Neural crest cell (in vitro differentiated cells): ENCODE measurements around the gene FOXP4. TPM values are rescaled to one million over a fixed set of nuclear protein-coding genes. Genes with fewer than 3 reads are reported as not detected.

Experiments used
- DNase-seq: peaks from one replicate; pipeline ENCODE4 v3.0.0; 2021; ENCODE audit warnings: low read depth, mixed read lengths, low spot score
- H3K27ac Mint-ChIP-seq: one replicate; pipeline ENCODE4 v1.8.0; 2021; ENCODE audit warnings: mild to moderate bottlenecking, mixed read lengths; ENCODE audit not compliant: unreplicated experiment
- H3K27me3 Mint-ChIP-seq: 2 replicates; pipeline ENCODE4 v1.8.0; 2021; ENCODE audit warnings: low read depth, mild to moderate bottlenecking, mixed read lengths
- H3K36me3 Mint-ChIP-seq: 2 replicates; pipeline ENCODE4 v1.8.0; 2021; ENCODE audit warnings: low read depth, mild to moderate bottlenecking, mixed read lengths
- H3K4me1 Mint-ChIP-seq: 2 replicates; pipeline ENCODE4 v1.8.0; 2021; ENCODE audit warnings: mixed read lengths
- H3K4me3 Mint-ChIP-seq: one replicate; pipeline ENCODE4 v1.8.0; 2021; ENCODE audit warnings: mild to moderate bottlenecking, mixed read lengths
- H3K9me3 Mint-ChIP-seq: 2 replicates; pipeline ENCODE4 v1.8.0; 2021; ENCODE audit warnings: mixed read lengths
- total RNA-seq: library from RNA; stranded (reverse); gene quantifications from 2 replicates; pipeline ENCODE4 v1.2.1, GENCODE V29; 2021
- TF ChIP-seq, protein P1 (sequence below): fragments of 200-600 bp; sonication (generic); conservative IDR thresholded peaks from 2 replicates; pipeline ENCODE4 v1.5.0; 2021; ENCODE audit warnings: antibody characterized with exemption, mild to moderate bottlenecking

The FOXP4 gene
- total RNA-seq, 1 donor from 2014 or later = 57.9 TPM

DNA sequence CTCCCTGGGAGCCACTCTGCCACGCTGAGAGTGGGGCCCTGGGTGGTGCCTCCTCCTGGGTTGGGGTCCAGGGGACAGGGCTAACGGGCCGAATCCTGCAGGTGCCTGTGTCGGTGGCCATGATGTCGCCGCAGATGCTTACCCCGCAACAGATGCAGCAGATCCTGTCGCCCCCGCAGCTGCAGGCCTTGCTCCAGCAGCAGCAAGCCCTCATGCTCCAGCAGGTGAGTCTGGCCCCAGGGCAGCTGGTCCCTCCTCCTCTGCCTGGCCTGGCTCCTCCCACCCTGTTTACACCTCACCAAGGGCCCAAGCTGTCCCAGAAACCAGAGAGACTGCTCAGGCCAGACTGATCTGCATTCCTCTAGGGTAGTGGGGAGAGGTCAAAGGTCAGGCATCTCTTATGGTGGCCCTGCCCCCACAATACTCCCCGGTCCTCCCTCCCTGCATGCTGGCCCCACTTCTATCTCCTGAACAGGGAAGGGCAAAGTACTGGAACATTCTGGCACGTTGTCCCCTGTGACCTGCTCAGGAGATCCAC, 38.6 kb downstream of the FOXP4 start:
- no peak overlapping the region for H3K27ac Mint-ChIP-seq
- DNase-seq = no peak
- H3K4me1 Mint-ChIP-seq = peaks cover 49% of the 10 kb centered on the region
- H3K9me3 Mint-ChIP-seq = no peaks in the 10 kb centered on the region
- TF ChIP-seq, protein P1, sequence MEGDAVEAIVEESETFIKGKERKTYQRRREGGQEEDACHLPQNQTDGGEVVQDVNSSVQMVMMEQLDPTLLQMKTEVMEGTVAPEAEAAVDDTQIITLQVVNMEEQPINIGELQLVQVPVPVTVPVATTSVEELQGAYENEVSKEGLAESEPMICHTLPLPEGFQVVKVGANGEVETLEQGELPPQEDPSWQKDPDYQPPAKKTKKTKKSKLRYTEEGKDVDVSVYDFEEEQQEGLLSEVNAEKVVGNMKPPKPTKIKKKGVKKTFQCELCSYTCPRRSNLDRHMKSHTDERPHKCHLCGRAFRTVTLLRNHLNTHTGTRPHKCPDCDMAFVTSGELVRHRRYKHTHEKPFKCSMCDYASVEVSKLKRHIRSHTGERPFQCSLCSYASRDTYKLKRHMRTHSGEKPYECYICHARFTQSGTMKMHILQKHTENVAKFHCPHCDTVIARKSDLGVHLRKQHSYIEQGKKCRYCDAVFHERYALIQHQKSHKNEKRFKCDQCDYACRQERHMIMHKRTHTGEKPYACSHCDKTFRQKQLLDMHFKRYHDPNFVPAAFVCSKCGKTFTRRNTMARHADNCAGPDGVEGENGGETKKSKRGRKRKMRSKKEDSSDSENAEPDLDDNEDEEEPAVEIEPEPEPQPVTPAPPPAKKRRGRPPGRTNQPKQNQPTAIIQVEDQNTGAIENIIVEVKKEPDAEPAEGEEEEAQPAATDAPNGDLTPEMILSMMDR = no peak
- H3K27me3 Mint-ChIP-seq = no peaks in the 10 kb centered on the region
- no peaks in the 10 kb centered on the region for H3K36me3 Mint-ChIP-seq
- no peak overlapping the region for H3K4me3 Mint-ChIP-seq

DNA sequence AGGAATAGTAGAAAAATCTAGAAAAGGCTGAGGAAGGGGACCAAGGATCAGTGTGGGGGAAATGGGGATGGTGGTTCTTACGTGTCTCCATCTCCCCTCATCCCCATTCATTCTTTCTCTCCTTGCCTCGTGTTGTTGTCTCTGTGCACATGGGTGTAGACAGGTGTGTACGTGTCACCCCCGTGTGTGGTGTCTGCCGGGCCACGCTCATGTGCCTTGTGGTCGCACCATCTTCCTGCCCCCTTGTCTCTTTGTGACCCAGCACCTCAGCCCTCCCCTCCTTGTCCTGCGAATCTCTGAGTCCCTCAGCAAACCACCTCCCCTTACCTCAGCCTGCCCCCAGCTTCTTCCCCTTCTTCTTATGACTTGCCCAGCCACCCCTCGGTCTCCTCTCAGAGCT, 39.4 kb downstream of the FOXP4 start:
- Mint-ChIP-seq H3K9me3 (no peaks in the 10 kb centered on the region), H3K4me1 (peaks cover 44% of the 10 kb centered on the region)

DNA sequence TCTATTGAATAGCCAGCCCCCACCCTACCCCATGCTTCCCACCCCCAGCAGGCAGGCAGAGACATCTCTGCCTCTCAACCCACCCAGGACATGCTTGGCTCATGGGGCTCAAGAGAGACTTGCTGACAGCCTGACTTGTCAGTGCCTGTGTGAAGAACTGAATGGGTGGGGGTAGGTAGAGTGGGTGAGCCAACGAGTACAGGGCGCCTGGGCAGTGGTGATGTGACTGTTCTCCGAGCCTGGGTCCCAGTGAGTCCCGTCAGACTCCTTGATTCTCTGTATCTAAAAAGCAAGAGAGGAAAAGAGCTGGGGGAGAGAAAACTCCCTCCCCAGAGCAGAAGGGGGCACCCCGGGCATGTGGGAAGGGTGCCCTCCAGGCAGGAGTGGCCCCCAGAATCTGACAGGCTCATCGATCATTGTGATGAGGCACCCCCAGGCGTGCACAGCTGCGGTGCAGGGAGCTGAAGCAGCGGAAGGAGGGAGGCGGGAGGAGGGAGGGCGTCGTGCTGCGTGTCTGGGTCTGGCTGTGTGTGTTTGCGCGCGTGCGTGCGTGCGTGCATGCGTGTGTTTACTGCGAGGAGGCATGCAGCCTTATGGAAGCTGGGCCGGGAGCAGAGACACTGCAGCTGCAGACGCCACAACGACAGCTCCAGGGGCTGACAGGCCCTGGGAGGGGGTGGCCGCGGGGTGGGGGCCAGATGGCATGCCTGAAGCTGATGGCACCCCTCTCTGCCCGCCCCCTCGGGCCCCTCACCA, 40.2 kb downstream of the FOXP4 start:
- H3K4me3 Mint-ChIP-seq = no peak overlapping the region
- peaks cover 38% of the 10 kb centered on the region for H3K4me1 Mint-ChIP-seq
- peaks cover 5% of the 10 kb centered on the region for H3K36me3 Mint-ChIP-seq
- no peak for DNase-seq
- H3K9me3 Mint-ChIP-seq = no peaks in the 10 kb centered on the region
- TF ChIP-seq, protein P1 = no peak
- no peaks in the 10 kb centered on the region for H3K27me3 Mint-ChIP-seq
- H3K27ac Mint-ChIP-seq = no peak overlapping the region

More for the DNA sequence above, 39.4 kb downstream of the FOXP4 start:
- peak overlapping the region; percentile 84 for H3K27ac Mint-ChIP-seq
- H3K27me3 Mint-ChIP-seq = no peaks in the 10 kb centered on the region
- H3K4me3 Mint-ChIP-seq = no peak overlapping the region
- H3K36me3 Mint-ChIP-seq = peaks cover 3% of the 10 kb centered on the region
- TF ChIP-seq, protein P1 = no peak
- no peak for DNase-seq

DNA sequence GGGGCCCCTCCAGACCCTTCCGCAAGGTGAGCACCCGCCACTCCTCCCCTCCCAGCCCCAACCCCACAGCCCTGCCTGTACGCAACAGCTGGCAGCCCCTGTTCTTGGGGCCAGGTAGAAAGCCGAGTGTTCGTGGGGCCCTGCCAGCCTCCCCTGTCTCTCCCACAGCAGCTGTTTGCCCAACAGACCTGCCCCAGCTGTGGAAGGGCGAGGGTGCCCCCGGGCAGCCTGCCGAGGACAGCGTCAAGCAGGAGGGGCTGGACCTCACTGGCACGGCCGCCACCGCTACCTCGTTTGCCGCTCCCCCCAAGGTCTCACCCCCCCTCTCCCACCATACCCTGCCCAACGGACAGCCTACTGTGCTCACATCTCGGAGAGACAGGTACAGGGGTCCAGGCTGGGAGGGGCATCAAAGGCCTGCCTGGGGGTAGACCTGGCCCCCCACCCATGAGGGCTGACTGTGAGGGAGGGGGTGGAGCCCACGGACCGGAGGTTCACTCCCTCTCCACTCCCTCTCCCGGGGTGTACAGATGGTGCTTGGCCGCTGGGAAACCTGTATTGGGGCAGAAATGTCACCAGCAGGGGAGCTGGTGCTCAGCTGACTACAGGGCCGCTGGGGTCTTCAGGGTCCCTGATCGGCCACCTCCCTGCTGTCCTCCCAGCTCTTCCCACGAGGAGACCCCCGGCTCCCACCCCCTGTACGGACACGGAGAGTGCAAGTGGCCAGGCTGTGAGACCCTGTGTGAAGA, 41.1 kb downstream of the FOXP4 start:
- H3K36me3 Mint-ChIP-seq = peaks cover 5% of the 10 kb centered on the region
- no peak overlapping the region for H3K4me3 Mint-ChIP-seq
- H3K4me1 Mint-ChIP-seq = peaks cover 39% of the 10 kb centered on the region
- TF ChIP-seq, protein P1 = peak; percentile 31
- H3K27ac Mint-ChIP-seq = no peak overlapping the region
- H3K9me3 Mint-ChIP-seq = no peaks in the 10 kb centered on the region
- no peaks in the 10 kb centered on the region for H3K27me3 Mint-ChIP-seq
- no peak for DNase-seq

DNA sequence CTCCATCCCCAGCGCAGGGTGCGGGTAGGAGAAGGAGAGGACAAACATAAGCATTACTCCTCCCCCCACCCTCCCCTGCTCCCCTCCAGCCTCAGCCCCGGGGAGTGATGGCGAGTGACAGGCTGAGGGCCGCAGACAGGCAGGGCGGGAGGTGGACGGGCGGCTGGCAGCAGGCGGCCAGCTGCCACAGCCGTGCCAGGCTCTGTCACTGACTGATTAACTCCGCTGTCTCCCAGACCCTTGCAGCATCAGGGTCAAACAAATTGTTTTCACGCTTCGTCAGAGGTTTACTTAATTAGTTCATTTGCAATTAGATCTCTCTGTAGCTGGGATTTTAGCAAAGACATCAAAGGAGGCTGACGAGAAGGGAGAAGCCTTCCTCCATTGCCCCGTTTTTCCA, 41.9 kb downstream of the FOXP4 start:
- no peaks in the 10 kb centered on the region for H3K27me3 Mint-ChIP-seq
- H3K27ac Mint-ChIP-seq = no peak overlapping the region
- peaks cover 39% of the 10 kb centered on the region for H3K4me1 Mint-ChIP-seq
- DNase-seq = no peak
- no peak overlapping the region for H3K4me3 Mint-ChIP-seq
- H3K36me3 Mint-ChIP-seq = peaks cover 5% of the 10 kb centered on the region
- TF ChIP-seq, protein P1 = no peak
- H3K9me3 Mint-ChIP-seq = no peaks in the 10 kb centered on the region
